GM12892 (cell line): ENCODE results near the gene XDH.

Source experiments
- POLR2A ChIP-seq: IDR thresholded peaks from 2 replicates; pipeline ENCODE4 v1.6.1; 2011; ENCODE audit warnings: low read depth, low read length, control low read depth
- POLR2AphosphoS5 ChIP-seq: IDR thresholded peaks from 2 replicates; pipeline ENCODE4 v1.6.1; 2011; ENCODE audit warnings: low read depth, low read length, control low read depth

- TF ChIP-seq POLR2AphosphoS5 (no peak), POLR2A (no peak)
These were observed 128.3 kb downstream of the XDH start for GRCh38 chr2:31286230-31286629.
